Measurements from ENCODE around the gene TGFBR2. TPM values are rescaled to one million over a fixed set of nuclear protein-coding genes. Genes with fewer than 3 reads are reported as not detected.

Gene TGFBR2
- total RNA-seq, 1 donor from 2014 or later = 25.7 TPM

GRCh38 chr3:30619318-30619717 is 12.9 kb downstream of the TGFBR2 start:
- Mint-ChIP-seq H3K36me3 (ENCODE audit: low read depth) (no peaks in the 10 kb centered on the region), H3K4me3 (ENCODE audit: unreplicated experiment) (no peak overlapping the region), H3K4me1 (ENCODE audit: low read depth) (peaks cover 39% of the 10 kb centered on the region), H3K27me3 (ENCODE audit: low read depth) (no peaks in the 10 kb centered on the region), H3K27ac (ENCODE audit: unreplicated experiment) (no peak overlapping the region), H3K9me3 (ENCODE audit: low read depth) (no peaks in the 10 kb centered on the region)
- no peak for TF ChIP-seq CTCF (IDR thresholded peaks at IDR 0.05)
- DNase-seq (ENCODE audit: low spot score) = no peak

DNA sequence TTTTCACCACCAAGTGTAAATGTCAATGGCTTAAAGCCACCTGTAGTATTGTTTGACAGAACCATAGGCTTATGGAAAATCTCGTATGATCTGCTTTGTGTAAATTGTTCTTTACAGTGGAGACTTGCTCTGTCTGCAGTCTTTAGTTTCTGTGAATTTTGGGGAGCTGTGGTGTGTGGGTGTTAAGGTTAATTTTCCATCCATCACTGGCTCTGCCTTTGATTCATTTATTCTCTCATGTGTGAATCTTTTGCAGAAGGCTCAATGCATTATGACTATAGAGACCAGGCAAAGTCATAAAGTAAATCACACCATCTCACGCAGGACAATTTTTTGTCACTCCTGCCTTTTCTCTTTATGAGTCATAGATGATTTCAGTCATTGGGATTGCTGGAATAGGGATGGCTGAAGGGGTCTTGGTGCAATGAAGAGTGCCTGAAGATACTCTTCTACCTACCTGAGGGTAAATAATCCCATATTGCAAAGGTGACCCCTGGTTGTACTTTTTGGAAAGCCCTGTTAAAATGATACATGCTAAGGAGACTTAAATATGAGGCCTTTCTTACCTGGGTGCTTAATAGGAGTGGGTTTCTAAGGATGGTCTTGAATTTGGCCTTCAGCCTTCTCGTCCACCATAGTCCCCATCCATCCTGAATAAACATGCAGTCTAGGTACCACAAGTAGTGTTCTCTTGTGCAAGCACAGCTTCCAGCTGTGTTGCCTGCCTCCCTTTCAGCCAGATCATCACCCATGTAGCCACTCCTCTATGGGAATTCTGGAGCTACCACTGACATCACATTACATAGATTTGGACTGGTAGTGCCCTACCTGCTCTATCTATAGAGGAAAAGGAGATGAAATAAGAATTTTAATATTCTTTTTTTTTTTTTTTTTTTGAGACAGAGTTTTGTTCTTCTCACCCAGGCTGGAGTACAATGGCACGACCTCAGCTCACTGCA is 14.3 kb downstream of the TGFBR2 start:
- DNase-seq (ENCODE audit: low spot score) = no peak
- Mint-ChIP-seq H3K27me3 (ENCODE audit: low read depth) (no peaks in the 10 kb centered on the region), H3K4me1 (ENCODE audit: low read depth) (peaks cover 30% of the 10 kb centered on the region), H3K4me3 (ENCODE audit: unreplicated experiment) (no peak overlapping the region), H3K27ac (ENCODE audit: unreplicated experiment) (no peak overlapping the region), H3K9me3 (ENCODE audit: low read depth) (no peaks in the 10 kb centered on the region), H3K36me3 (ENCODE audit: low read depth) (no peaks in the 10 kb centered on the region)
- TF ChIP-seq CTCF (IDR thresholded peaks at IDR 0.05) = no peak

- Mint-ChIP-seq H3K4me3 (ENCODE audit: unreplicated experiment) (no peak overlapping the region), H3K27me3 (ENCODE audit: low read depth) (no peaks in the 10 kb centered on the region), H3K27ac (ENCODE audit: unreplicated experiment) (no peak overlapping the region), H3K4me1 (ENCODE audit: low read depth) (peaks cover 31% of the 10 kb centered on the region), H3K9me3 (ENCODE audit: low read depth) (no peaks in the 10 kb centered on the region), H3K36me3 (ENCODE audit: low read depth) (no peaks in the 10 kb centered on the region)
- DNase-seq (ENCODE audit: low spot score) = no peak
- no peak for TF ChIP-seq CTCF (IDR thresholded peaks at IDR 0.05)
These were observed 15.2 kb downstream of the TGFBR2 start for GRCh38 chr3:30621576-30621975.

- Mint-ChIP-seq H3K4me1 (ENCODE audit: low read depth) (peaks cover 29% of the 10 kb centered on the region), H3K9me3 (ENCODE audit: low read depth) (no peaks in the 10 kb centered on the region)
These were observed 15.7 kb downstream of the TGFBR2 start for GRCh38 chr3:30622047-30622545.

More at GRCh38 chr3:30622047-30622545, 15.7 kb downstream of the TGFBR2 start:
- H3K27ac Mint-ChIP-seq (ENCODE audit: unreplicated experiment) = no peak overlapping the region
- TF ChIP-seq CTCF (IDR thresholded peaks at IDR 0.05) = no peak
- no peak for DNase-seq (ENCODE audit: low spot score)
- H3K4me3 Mint-ChIP-seq (ENCODE audit: unreplicated experiment) = no peak overlapping the region
- no peaks in the 10 kb centered on the region for H3K27me3 Mint-ChIP-seq (ENCODE audit: low read depth)
- no peaks in the 10 kb centered on the region for H3K36me3 Mint-ChIP-seq (ENCODE audit: low read depth)

All from chondrocyte (in vitro differentiated cells).